ENCODE data around the gene DISP2. TPM values are rescaled to one million over a fixed set of nuclear protein-coding genes. Genes with fewer than 3 reads are reported as not detected.

The DISP2 gene
- total and polyA plus RNA-seq, 4 donors: under 0.01 to 0.23 (median under 0.01) TPM; not detected in 1

GRCh38 chr15:40346579-40347558 is 11.2 kb upstream of the DISP2 start:
- Histone ChIP-seq H3K36me3 (ENCODE audit: control insufficient read depth in 4 of 4, insufficient read depth in 3 of 4, low read depth in 1 of 4, low read length in 3 of 4) (no peaks in the 10 kb centered on the region), H3K4me1 (ENCODE audit: control insufficient read depth in 4 of 4, insufficient read depth in 4 of 4, low read length in 3 of 4) (no peaks in the 10 kb centered on the region), H3K27ac (ENCODE audit: low read depth in 1 of 2, low read length in 2 of 2) (no peak overlapping the region), H3K9me3 (ENCODE audit: control insufficient read depth in 4 of 4, low read length in 3 of 4) (no peaks in the 10 kb centered on the region), H3K9ac (ENCODE audit: low read depth in 1 of 2, low read length in 2 of 2) (no peak overlapping the region), H3K27me3 (ENCODE audit: control insufficient read depth in 4 of 4, insufficient read depth in 4 of 4, low read length in 3 of 4) (no peaks in the 10 kb centered on the region), H3K4me3 (ENCODE audit: low read depth in 1 of 3, low read length in 3 of 3) (no peak overlapping the region)
- TF ChIP-seq MAX (IDR thresholded peaks at IDR 0.05): no peak
- TF ChIP-seq ATF3 (IDR thresholded peaks at IDR 0.05): no peak
- no peak for DNase-seq (ENCODE audit: low spot score)
- 88% methylated on average over 15 of the region's 15 CpGs for WGBS

- Histone ChIP-seq H3K36me3 (ENCODE audit: control insufficient read depth in 4 of 4, insufficient read depth in 3 of 4, low read depth in 1 of 4, low read length in 3 of 4) (no peaks in the 10 kb centered on the region), H3K9ac (ENCODE audit: low read depth in 1 of 2, low read length in 2 of 2) (no peak overlapping the region), H3K4me1 (ENCODE audit: control insufficient read depth in 4 of 4, insufficient read depth in 4 of 4, low read length in 3 of 4) (peaks cover 0 to 3% (median under 1%) of the 10 kb centered on the region in 4 donors), H3K27me3 (ENCODE audit: control insufficient read depth in 4 of 4, insufficient read depth in 4 of 4, low read length in 3 of 4) (no peaks in the 10 kb centered on the region), H3K27ac (ENCODE audit: low read depth in 1 of 2, low read length in 2 of 2) (no peak overlapping the region), H3K9me3 (ENCODE audit: control insufficient read depth in 4 of 4, low read length in 3 of 4) (no peaks in the 10 kb centered on the region), H3K4me3 (ENCODE audit: low read depth in 1 of 3, low read length in 3 of 3) (no peak overlapping the region)
- 87% methylated on average over 11 of the region's 11 CpGs for WGBS
- DNase-seq (ENCODE audit: low spot score): no peak
- no peak for TF ChIP-seq HNF4G (IDR thresholded peaks at IDR 0.05)
- TF ChIP-seq NR2F2 (IDR thresholded peaks at IDR 0.05): no peak
- no peak for TF ChIP-seq MAX (IDR thresholded peaks at IDR 0.05)
- no peak for TF ChIP-seq FOXA1 (IDR thresholded peaks at IDR 0.05)
- no peak for TF ChIP-seq RXRA (IDR thresholded peaks at IDR 0.05)
- TF ChIP-seq TAF1 (conservative IDR thresholded peaks at IDR 0.05): no peak
- TF ChIP-seq YY1 (IDR thresholded peaks at IDR 0.05): no peak
- no peak for TF ChIP-seq GABPA (IDR thresholded peaks at IDR 0.05 in 1 of 2, conservative IDR thresholded peaks at IDR 0.05 in 1 of 2)
- no peak for TF ChIP-seq JUND (IDR thresholded peaks at IDR 0.05)
- no peak for TF ChIP-seq REST (IDR thresholded peaks at IDR 0.05)
- no peak for TF ChIP-seq EGR1 (IDR thresholded peaks at IDR 0.05; ENCODE audit: low read depth in 2 of 2)
- no peak for TF ChIP-seq ATF3 (IDR thresholded peaks at IDR 0.05)
- no peak for TF ChIP-seq SP1 (IDR thresholded peaks at IDR 0.05)
- no peak for TF ChIP-seq RAD21 (IDR thresholded peaks at IDR 0.05)
- no peak for TF ChIP-seq CTCF (IDR thresholded peaks at IDR 0.05; ENCODE audit: low read depth, low read length, missing input control)
- TF ChIP-seq FOXA2 (IDR thresholded peaks at IDR 0.05): no peak
- no peak for TF ChIP-seq ZBTB33 (IDR thresholded peaks at IDR 0.05)
These were observed 10.2 kb upstream of the DISP2 start for GRCh38 chr15:40347559-40348473.

Measured in liver (tissue), 9 donors.